GM20000 (cell line): Measurements from ENCODE around the gene MUL1.

Experiments
- DNase-seq: peaks from one replicate; pipeline ENCODE4 v3.0.0; 2012; ENCODE audit warnings: low spot score
- TF ChIP-seq, protein P1 (sequence below): IDR thresholded peaks from 2 replicates; pipeline ENCODE4 v1.5.1; 2012; ENCODE audit warnings: mild to moderate bottlenecking, control low read depth; ENCODE audit errors: extremely low read depth, missing control alignments

Gene MUL1

GRCh38 chr1:20458717-20459116, 49.2 kb downstream of the MUL1 start:
- TF ChIP-seq, protein P1, sequence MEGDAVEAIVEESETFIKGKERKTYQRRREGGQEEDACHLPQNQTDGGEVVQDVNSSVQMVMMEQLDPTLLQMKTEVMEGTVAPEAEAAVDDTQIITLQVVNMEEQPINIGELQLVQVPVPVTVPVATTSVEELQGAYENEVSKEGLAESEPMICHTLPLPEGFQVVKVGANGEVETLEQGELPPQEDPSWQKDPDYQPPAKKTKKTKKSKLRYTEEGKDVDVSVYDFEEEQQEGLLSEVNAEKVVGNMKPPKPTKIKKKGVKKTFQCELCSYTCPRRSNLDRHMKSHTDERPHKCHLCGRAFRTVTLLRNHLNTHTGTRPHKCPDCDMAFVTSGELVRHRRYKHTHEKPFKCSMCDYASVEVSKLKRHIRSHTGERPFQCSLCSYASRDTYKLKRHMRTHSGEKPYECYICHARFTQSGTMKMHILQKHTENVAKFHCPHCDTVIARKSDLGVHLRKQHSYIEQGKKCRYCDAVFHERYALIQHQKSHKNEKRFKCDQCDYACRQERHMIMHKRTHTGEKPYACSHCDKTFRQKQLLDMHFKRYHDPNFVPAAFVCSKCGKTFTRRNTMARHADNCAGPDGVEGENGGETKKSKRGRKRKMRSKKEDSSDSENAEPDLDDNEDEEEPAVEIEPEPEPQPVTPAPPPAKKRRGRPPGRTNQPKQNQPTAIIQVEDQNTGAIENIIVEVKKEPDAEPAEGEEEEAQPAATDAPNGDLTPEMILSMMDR, result no peak
- no peak for DNase-seq

GRCh38 chr1:20454004-20454403, 53.9 kb downstream of the MUL1 start:
- DNase-seq, result no peak
- TF ChIP-seq, protein P1, result no peak

GRCh38 chr1:20449735-20450311, 58.1 kb downstream of the MUL1 start:
- TF ChIP-seq, protein P1, result no peak
- DNase-seq, result no peak
